ENCODE measurements around the gene SUDS3. TPM values are rescaled to one million over a fixed set of nuclear protein-coding genes. Genes with fewer than 3 reads are reported as not detected.

The SUDS3 gene
- polyA plus RNA-seq, 1 donor (not counting 4 experiments of a cell fraction or from before 2014, with no cell fraction given) = 32.4 TPM

DNA sequence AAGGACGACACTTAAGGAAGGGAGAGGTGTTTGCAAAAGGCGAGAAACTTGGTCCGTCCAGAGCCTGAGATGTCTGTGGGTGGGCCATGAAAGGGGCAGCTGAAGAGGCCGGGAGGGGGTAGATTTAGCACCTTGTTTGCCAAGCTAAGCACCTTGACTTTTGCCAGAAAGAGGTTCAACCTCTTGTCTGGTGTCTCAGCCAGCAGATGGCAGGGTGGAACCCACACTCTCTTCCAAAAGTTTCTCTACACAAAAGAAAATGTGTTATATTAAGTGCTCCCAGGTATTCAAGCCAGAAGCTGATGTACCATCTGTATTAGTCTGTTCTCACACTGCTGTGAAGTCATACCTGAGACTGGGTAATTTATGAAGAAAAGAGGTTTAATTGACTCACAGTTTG is 69.9 kb downstream of the SUDS3 start:
- Histone ChIP-seq H3K27ac (ENCODE audit: control insufficient read depth, insufficient read depth, low read length) (no peak overlapping the region), H2AFZ (ENCODE audit: control insufficient read depth, low read length) (no peak overlapping the region), H3K4me2 (ENCODE audit: control insufficient read depth, extremely low read depth, insufficient read depth, low read depth, low read length) (no peak overlapping the region), H3K4me3 (ENCODE audit: control insufficient read depth in 2 of 3, extremely low read depth in 1 of 3, insufficient read depth in 2 of 3, low read depth in 1 of 3, low read length in 3 of 3) (no peak overlapping the region), H3K9me1 (ENCODE audit: control insufficient read depth, extremely low read depth, insufficient read depth, low read length) (no peaks in the 10 kb centered on the region), H3K9me3 (ENCODE audit: control insufficient read depth, low read depth, low read length) (no peaks in the 10 kb centered on the region), H3K79me2 (ENCODE audit: control insufficient read depth, insufficient read depth, low read length) (no peaks in the 10 kb centered on the region), H3K9ac (ENCODE audit: control insufficient read depth, extremely low read depth, insufficient read depth, low read length) (no peak overlapping the region), H3K4me1 (ENCODE audit: control insufficient read depth, extremely low read depth, insufficient read depth, low read length) (no peaks in the 10 kb centered on the region), H4K20me1 (ENCODE audit: control insufficient read depth, extremely low read depth, insufficient read depth, low read length) (no peaks in the 10 kb centered on the region), H3K36me3 (ENCODE audit: control insufficient read depth in 2 of 2, extremely low read depth in 1 of 2, insufficient read depth in 2 of 2, low read length in 2 of 2) (no peaks in the 10 kb centered on the region), H3K27me3 (ENCODE audit: control insufficient read depth, extremely low read depth, insufficient read depth, low read length) (no peaks in the 10 kb centered on the region)
- TF ChIP-seq, protein P1, sequence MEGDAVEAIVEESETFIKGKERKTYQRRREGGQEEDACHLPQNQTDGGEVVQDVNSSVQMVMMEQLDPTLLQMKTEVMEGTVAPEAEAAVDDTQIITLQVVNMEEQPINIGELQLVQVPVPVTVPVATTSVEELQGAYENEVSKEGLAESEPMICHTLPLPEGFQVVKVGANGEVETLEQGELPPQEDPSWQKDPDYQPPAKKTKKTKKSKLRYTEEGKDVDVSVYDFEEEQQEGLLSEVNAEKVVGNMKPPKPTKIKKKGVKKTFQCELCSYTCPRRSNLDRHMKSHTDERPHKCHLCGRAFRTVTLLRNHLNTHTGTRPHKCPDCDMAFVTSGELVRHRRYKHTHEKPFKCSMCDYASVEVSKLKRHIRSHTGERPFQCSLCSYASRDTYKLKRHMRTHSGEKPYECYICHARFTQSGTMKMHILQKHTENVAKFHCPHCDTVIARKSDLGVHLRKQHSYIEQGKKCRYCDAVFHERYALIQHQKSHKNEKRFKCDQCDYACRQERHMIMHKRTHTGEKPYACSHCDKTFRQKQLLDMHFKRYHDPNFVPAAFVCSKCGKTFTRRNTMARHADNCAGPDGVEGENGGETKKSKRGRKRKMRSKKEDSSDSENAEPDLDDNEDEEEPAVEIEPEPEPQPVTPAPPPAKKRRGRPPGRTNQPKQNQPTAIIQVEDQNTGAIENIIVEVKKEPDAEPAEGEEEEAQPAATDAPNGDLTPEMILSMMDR (optimal IDR thresholded peaks at IDR 0.05 in 1 of 3, IDR thresholded peaks at IDR 0.05 in 1 of 3, conservative IDR thresholded peaks at IDR 0.05 in 1 of 3; ENCODE audit: extremely low read depth in 1 of 3, insufficient read depth in 2 of 3, low read length in 3 of 3) = peak in 2 of 3 experiments; percentile 11 to 16
- no peak for TF ChIP-seq EZH2 (IDR thresholded peaks at IDR 0.05; ENCODE audit: low read length)
- FAIRE-seq (no peak), DNase-seq (ENCODE audit: low read depth, low spot score) (no peak)
- dilution Hi-C loops (cut with MboI; ENCODE audit: extremely low pct_ligation_motif_present, low sequenced_read_pairs) = no loop called here

DNA sequence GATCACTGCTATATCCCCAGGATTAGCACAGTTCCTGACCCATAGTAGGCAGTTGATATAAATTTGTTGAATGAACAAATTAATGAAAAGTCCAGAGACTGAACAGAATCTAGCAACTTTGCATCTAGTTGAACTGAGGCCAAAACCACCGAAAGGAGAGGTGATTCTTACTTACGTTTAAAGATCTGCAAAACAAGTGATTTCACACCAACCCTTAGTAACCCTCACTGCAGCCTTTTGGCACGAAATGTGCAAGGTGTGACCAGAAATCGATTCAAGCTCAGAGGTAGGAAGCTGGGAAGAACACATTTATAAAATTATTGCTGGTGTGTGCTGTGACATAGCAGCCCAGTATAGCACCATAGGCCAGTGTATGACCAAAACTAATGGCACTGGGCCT is 70.8 kb downstream of the SUDS3 start:
- Histone ChIP-seq H3K9me3 (ENCODE audit: control insufficient read depth, low read depth, low read length) (no peaks in the 10 kb centered on the region), H3K9ac (ENCODE audit: control insufficient read depth, extremely low read depth, insufficient read depth, low read length) (no peak overlapping the region), H4K20me1 (ENCODE audit: control insufficient read depth, extremely low read depth, insufficient read depth, low read length) (no peaks in the 10 kb centered on the region), H2AFZ (ENCODE audit: control insufficient read depth, low read length) (no peak overlapping the region), H3K4me3 (ENCODE audit: control insufficient read depth in 2 of 3, extremely low read depth in 1 of 3, insufficient read depth in 2 of 3, low read depth in 1 of 3, low read length in 3 of 3) (no peak overlapping the region), H3K4me2 (ENCODE audit: control insufficient read depth, extremely low read depth, insufficient read depth, low read depth, low read length) (no peak overlapping the region), H3K9me1 (ENCODE audit: control insufficient read depth, extremely low read depth, insufficient read depth, low read length) (no peaks in the 10 kb centered on the region), H3K27ac (ENCODE audit: control insufficient read depth, insufficient read depth, low read length) (no peak overlapping the region), H3K4me1 (ENCODE audit: control insufficient read depth, extremely low read depth, insufficient read depth, low read length) (no peaks in the 10 kb centered on the region), H3K79me2 (ENCODE audit: control insufficient read depth, insufficient read depth, low read length) (no peaks in the 10 kb centered on the region), H3K36me3 (ENCODE audit: control insufficient read depth in 2 of 2, extremely low read depth in 1 of 2, insufficient read depth in 2 of 2, low read length in 2 of 2) (no peaks in the 10 kb centered on the region), H3K27me3 (ENCODE audit: control insufficient read depth, extremely low read depth, insufficient read depth, low read length) (no peaks in the 10 kb centered on the region)
- FAIRE-seq (no peak), DNase-seq (ENCODE audit: low read depth, low spot score) (no peak)
- dilution Hi-C loops (cut with MboI; ENCODE audit: extremely low pct_ligation_motif_present, low sequenced_read_pairs) = no loop called here
- TF ChIP-seq, protein P1 (optimal IDR thresholded peaks at IDR 0.05 in 1 of 3, IDR thresholded peaks at IDR 0.05 in 1 of 3, conservative IDR thresholded peaks at IDR 0.05 in 1 of 3; ENCODE audit: extremely low read depth in 1 of 3, insufficient read depth in 2 of 3, low read length in 3 of 3) = no peak
- no peak for TF ChIP-seq EZH2 (IDR thresholded peaks at IDR 0.05; ENCODE audit: low read length)

Data from keratinocyte (primary cell).